ENCODE measurements around the gene FBXO2.

The FBXO2 gene

GRCh38 chr1:11700601-11701467, 46.6 kb upstream of the FBXO2 start:
- H3K4me3 ChIP-seq (ENCODE audit: low read depth, low read length) = no peak overlapping the region
- no peak for DNase-seq (ENCODE audit: low read depth, low spot score)
- no peak for TF ChIP-seq CTCF (IDR thresholded peaks at IDR 0.05; ENCODE audit: insufficient read depth, low read length, missing control alignments)
- ChIA-PET CTCF (interaction anchor here (1.2 to 1.9 kb wide), 4 partner anchors 11 to 36 kb away, joined by 3 to 8 read pairs (median 6); partner anchors contain the start of gene FBXO6), POLR2A (interaction anchor here (0.6 kb wide), 1 partner anchor 277 kb away, joined by 3 read pairs; no protein-coding TSS in a partner anchor)

- no peak for TF ChIP-seq CTCF (IDR thresholded peaks at IDR 0.05; ENCODE audit: insufficient read depth, low read length, missing control alignments)
- DNase-seq (ENCODE audit: low read depth, low spot score) = no peak
- ChIA-PET CTCF (interaction anchor here (1.1 to 1.7 kb wide), 2 partner anchors 21 to 34 kb away, joined by 4 to 7 read pairs; partner anchors contain the start of gene FBXO6), POLR2A (no interaction called here)
- no peak overlapping the region for H3K4me3 ChIP-seq (ENCODE audit: low read depth, low read length)
These were observed 43.6 kb upstream of the FBXO2 start for GRCh38 chr1:11697893-11698210.

- no peak for DNase-seq (ENCODE audit: low read depth, low spot score)
- CTCF ChIA-PET = interaction anchor here (1.1 to 1.7 kb wide), 2 partner anchors 22 to 34 kb away, joined by 4 to 7 read pairs; partner anchors contain the start of gene FBXO6
- H3K4me3 ChIP-seq (ENCODE audit: low read depth, low read length) = no peak overlapping the region
- POLR2A ChIA-PET = no interaction called here
- no peak for TF ChIP-seq CTCF (IDR thresholded peaks at IDR 0.05; ENCODE audit: insufficient read depth, low read length, missing control alignments)
These were observed 43.1 kb upstream of the FBXO2 start for GRCh38 chr1:11697188-11697892.

GRCh38 chr1:11695861-11696260, 41.6 kb upstream of the FBXO2 start:
- no peak overlapping the region for H3K4me3 ChIP-seq (ENCODE audit: low read depth, low read length)
- no peak for TF ChIP-seq CTCF (IDR thresholded peaks at IDR 0.05; ENCODE audit: insufficient read depth, low read length, missing control alignments)
- POLR2A ChIA-PET = no interaction called here
- DNase-seq (ENCODE audit: low read depth, low spot score) = no peak
- CTCF ChIA-PET = interaction anchor here (0.6 to 1.6 kb wide), 3 partner anchors 13 to 658 kb away, joined by 3 read pairs; no protein-coding TSS in a partner anchor

- no peak for TF ChIP-seq CTCF (IDR thresholded peaks at IDR 0.05; ENCODE audit: insufficient read depth, low read length, missing control alignments)
- DNase-seq (ENCODE audit: low read depth, low spot score) = no peak
- POLR2A ChIA-PET = no interaction called here
These were observed 39.7 kb upstream of the FBXO2 start for GRCh38 chr1:11693917-11694316.

More at GRCh38 chr1:11693917-11694316, 39.7 kb upstream of the FBXO2 start:
- H3K4me3 ChIP-seq (ENCODE audit: low read depth, low read length) = no peak overlapping the region
- CTCF ChIA-PET = interaction anchor here (1.4 to 2.4 kb wide), 3 partner anchors 14 to 30 kb away, joined by 5 to 8 read pairs (median 7); partner anchors contain the start of gene FBXO6

Measured in AG04449 (cell line).